Measurements from ENCODE around the gene ASIC2.

GRCh38 chr17:33106525-33107165 lies 186.4 kb downstream of the ASIC2 start:
- TF ChIP-seq CTCF (IDR thresholded peaks at IDR 0.05) (no peak), ZFX (IDR thresholded peaks at IDR 0.05; ENCODE audit: borderline replicate concordance) (no peak)
